ENCODE data around the gene WASHC4.
"Not testable (repeated sequence)": the region's sequence is repeated elsewhere in the genome, so short reads cannot be mapped to it uniquely, and the experiment has no call there.

- TF ChIP-seq CTCF (IDR thresholded peaks at IDR 0.05 in 2 of 3, conservative IDR thresholded peaks at IDR 0.05 in 1 of 3; ENCODE audit: control insufficient read depth in 2 of 3, extremely low read depth in 1 of 3, insufficient read depth in 1 of 3, low read depth in 3 of 3, low read length in 3 of 3); CHD4 (IDR thresholded peaks at IDR 0.05); POLR2A (IDR thresholded peaks at IDR 0.05; ENCODE audit: low read depth, low read length); POLR2AphosphoS2 (IDR thresholded peaks at IDR 0.05; ENCODE audit: low read depth, low read length); RBBP5 (conservative IDR thresholded peaks at IDR 0.05); REST (IDR thresholded peaks at IDR 0.05; ENCODE audit: low read depth, low read length); MTA3 (IDR thresholded peaks at IDR 0.05; ENCODE audit: borderline replicate concordance, low read length); CREM (IDR thresholded peaks at IDR 0.05; ENCODE audit: low read depth); ESRRA (IDR thresholded peaks at IDR 0.05; ENCODE audit: low read length): not testable (repeated sequence)
Observed at GRCh38 chr12:105095338-105095737, 12.2 kb upstream of the WASHC4 start.
